Suprapubic skin (tissue), 3 donors: ENCODE data around the gene PON1.

Source experiments
- CTCF ChIP-seq, 2 donors: fragments of 200-600 bp in 1 of 2; fragments of 450-650 bp in 1 of 2; sonication (generic) in 1 of 2; IDR thresholded peaks; one replicate each; pipeline ENCODE4 v1.5.1; 2016 to 2019; ENCODE audit warnings: antibody characterized with exemption in 2 of 2, mild to moderate bottlenecking in 1 of 2, moderate library complexity in 1 of 2
- POLR2A ChIP-seq, 2 donors: fragments of 450-650 bp; IDR thresholded peaks; one replicate each; pipeline ENCODE4 v1.6.1; 2017; ENCODE audit warnings: antibody characterized with exemption in 2 of 2, mild to moderate bottlenecking in 2 of 2, moderate library complexity in 2 of 2

GRCh38 chr7:95342642-95343307 is 18.4 kb upstream of the PON1 start:
- no peak for TF ChIP-seq CTCF (IDR thresholded peaks at IDR 0.05)
- no peak for TF ChIP-seq POLR2A (IDR thresholded peaks at IDR 0.05)
